Measurements from ENCODE around the gene GALP. TPM values are rescaled to one million over a fixed set of nuclear protein-coding genes. Genes with fewer than 3 reads are reported as not detected.

Gene GALP
- total and polyA plus RNA-seq, 7 experiments from 2014 or later, result not detected

- CTCF ChIA-PET, result interaction anchor here (0.6 to 1.2 kb wide), 2 partner anchors 20 to 35 kb away, joined by 3 read pairs; no protein-coding TSS in a partner anchor
Measured at GRCh38 chr19:56141417-56141993, 34.3 kb upstream of the GALP start.

DNA sequence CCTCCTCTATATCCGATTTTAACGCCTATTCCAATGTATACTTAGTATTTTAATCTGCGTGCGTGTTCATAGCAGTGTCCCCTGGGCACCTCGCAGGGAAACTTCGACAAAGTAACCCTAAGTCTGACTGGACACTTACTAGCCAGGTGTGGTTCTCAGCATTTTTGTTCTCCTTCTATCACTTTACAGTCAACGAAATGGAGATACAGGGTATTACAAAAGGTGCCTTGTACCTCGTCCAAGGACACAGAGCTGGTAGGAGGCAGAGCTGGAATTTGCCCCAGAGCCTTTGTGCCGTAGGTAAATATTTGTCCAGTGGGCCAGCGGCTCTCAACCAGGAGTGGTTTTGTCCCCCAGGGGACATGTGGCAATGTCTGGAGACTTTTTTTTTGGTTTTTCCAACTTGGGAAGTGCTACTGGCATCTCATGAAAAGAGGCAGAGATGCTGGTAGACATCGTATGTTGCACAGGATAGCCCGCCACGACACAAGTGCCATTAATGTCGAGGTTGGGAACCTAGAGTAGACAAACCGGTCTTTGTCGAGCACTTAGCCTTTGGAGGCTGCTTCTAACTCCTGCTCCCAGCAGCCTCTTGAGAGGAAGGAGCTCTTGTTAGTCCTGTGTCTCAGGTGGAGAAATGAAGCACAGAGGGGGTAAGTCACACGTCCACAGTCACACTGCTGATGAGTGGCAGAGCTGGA lies 33.6 kb upstream of the GALP start:
- peak overlapping the region; percentile 60 for H3K4me3 ChIP-seq (ENCODE audit: low read length)
- Mint-ChIP-seq H3K27ac (peak overlapping the region; percentile 62 to 95 (median 91)), H3K27me3 (peaks cover 0 to 4% (median 0%) of the 10 kb centered on the region in 5 donors), H3K4me3 (peak overlapping the region; percentile 86 to 97 (median 89)), H3K4me1 (peaks cover 27 to 49% (median 43%) of the 10 kb centered on the region in 7 donors), H3K9me3 (no peaks in the 10 kb centered on the region), H3K36me3 (peaks cover 0 to 3% (median 0%) of the 10 kb centered on the region in 5 donors)
- H3K27ac ChIP-seq (ENCODE audit: low read depth, low read length), result peak overlapping the region; percentile 85
- ChIA-PET POLR2A (interaction anchor here (0.7 to 4.0 kb wide), 3 partner anchors 20 to 23 kb away, joined by 3 to 40 read pairs (median 3); partner anchors contain the start of gene ZNF787), CTCF (interaction anchor here (0.6 kb wide), 1 partner anchor 35 kb away, joined by 3 read pairs; no protein-coding TSS in a partner anchor)
- ATAC-seq (no peak), DNase-seq (no peak)
- peaks cover 0 to 8% (median 0%) of the 10 kb centered on the region in 3 experiments for H3K36me3 ChIP-seq (ENCODE audit: control insufficient read depth in 2 of 3, insufficient read depth in 3 of 3, low read length in 3 of 3)
- no peaks in the 10 kb centered on the region for H3K27me3 ChIP-seq (ENCODE audit: control insufficient read depth in 2 of 2, insufficient read depth in 2 of 2, low read length in 2 of 2)
- intact Hi-C loops (cut with micrococcal nuclease), result loop anchor here in 1 of 2 donors (5.0 to 10.0 kb wide), 2 partner anchors 35 to 887 kb away; partner anchors contain the start of gene PPP6R1
- H3K4me1 ChIP-seq (ENCODE audit: control insufficient read depth in 2 of 2, insufficient read depth in 2 of 2, low read length in 2 of 2), result peaks cover 4 to 22% of the 10 kb centered on the region in 2 donors
- no peaks in the 10 kb centered on the region for H3K9me3 ChIP-seq (ENCODE audit: control insufficient read depth in 2 of 3, low read length in 3 of 3)

More at GRCh38 chr19:56141417-56141993, 34.3 kb upstream of the GALP start:
- Mint-ChIP-seq H3K27ac (peak overlapping the region; percentile 84 to 98 (median 91)), H3K36me3 (peaks cover 0 to 3% (median 0%) of the 10 kb centered on the region in 5 donors), H3K27me3 (peaks cover 0 to 4% (median 0%) of the 10 kb centered on the region in 5 donors), H3K4me1 (peaks cover 27 to 49% (median 43%) of the 10 kb centered on the region in 7 donors), H3K9me3 (no peaks in the 10 kb centered on the region), H3K4me3 (peak overlapping the region; percentile 88 to 97 (median 92))
- DNase-seq (peak; percentile 29 to 72 (median 54)), ATAC-seq (no peak)
- Histone ChIP-seq H3K4me1 (ENCODE audit: control insufficient read depth in 2 of 2, insufficient read depth in 2 of 2, low read length in 2 of 2) (peaks cover 4 to 22% of the 10 kb centered on the region in 2 donors), H3K36me3 (ENCODE audit: control insufficient read depth in 2 of 3, insufficient read depth in 3 of 3, low read length in 3 of 3) (peaks cover 0 to 4% (median 0%) of the 10 kb centered on the region in 3 experiments), H3K9me3 (ENCODE audit: control insufficient read depth in 2 of 3, low read length in 3 of 3) (no peaks in the 10 kb centered on the region), H3K27ac (ENCODE audit: low read depth, low read length) (peak overlapping the region; percentile 85), H3K27me3 (ENCODE audit: control insufficient read depth in 2 of 2, insufficient read depth in 2 of 2, low read length in 2 of 2) (no peaks in the 10 kb centered on the region), H3K4me3 (ENCODE audit: low read length) (peak overlapping the region; percentile 60)
- intact Hi-C loops (cut with micrococcal nuclease), result loop anchor here (1.0 to 10.0 kb wide), 16 partner anchors 20 to 1679 kb away; partner anchors contain the start of genes FIZ1 (in 2 of the 2), PPP6R1 (in 2 of the 2), EPN1 (in 1 of the 2) and LENG9 (in 1 of the 2)
- POLR2A ChIA-PET, result interaction anchor here (0.5 to 4.0 kb wide), 5 partner anchors 13 to 175 kb away, joined by 3 to 40 read pairs (median 4); partner anchors contain the start of gene ZNF787

GRCh38 chr19:56142897-56143434 lies 32.8 kb upstream of the GALP start:
- Histone ChIP-seq H3K4me1 (ENCODE audit: control insufficient read depth in 2 of 2, insufficient read depth in 2 of 2, low read length in 2 of 2) (peaks cover 4 to 22% of the 10 kb centered on the region in 2 donors), H3K9me3 (ENCODE audit: control insufficient read depth in 2 of 3, low read length in 3 of 3) (no peaks in the 10 kb centered on the region), H3K27me3 (ENCODE audit: control insufficient read depth in 2 of 2, insufficient read depth in 2 of 2, low read length in 2 of 2) (no peaks in the 10 kb centered on the region), H3K4me3 (ENCODE audit: low read length) (no peak overlapping the region), H3K27ac (ENCODE audit: low read depth, low read length) (no peak overlapping the region), H3K36me3 (ENCODE audit: control insufficient read depth in 2 of 3, insufficient read depth in 3 of 3, low read length in 3 of 3) (peaks cover 0 to 15% (median 0%) of the 10 kb centered on the region in 3 experiments)
- no peaks in the 10 kb centered on the region for H3K9me3 Mint-ChIP-seq
- peaks cover 0 to 4% (median under 1%) of the 10 kb centered on the region in 5 donors for H3K36me3 Mint-ChIP-seq
- peak overlapping the region in 8 of 10 donors; percentile 27 to 97 (median 69) for H3K4me3 Mint-ChIP-seq
- CTCF ChIA-PET, result no interaction called here
- DNase-seq (no peak), ATAC-seq (no peak)
- POLR2A ChIA-PET, result interaction anchor here (1.1 to 4.0 kb wide), 2 partner anchors 21 to 24 kb away, joined by 3 to 40 read pairs; partner anchors contain the start of gene ZNF787
- peaks cover 0 to 4% (median 0%) of the 10 kb centered on the region in 5 donors for H3K27me3 Mint-ChIP-seq
- peaks cover 27 to 49% (median 43%) of the 10 kb centered on the region in 7 donors for H3K4me1 Mint-ChIP-seq
- intact Hi-C loops (cut with micrococcal nuclease), result loop anchor here in 1 of 2 donors (5.0 to 10.0 kb wide), 2 partner anchors 36 to 888 kb away; partner anchors contain the start of gene PPP6R1
- H3K27ac Mint-ChIP-seq, result peak overlapping the region in 6 of 9 donors; percentile 31 to 86 (median 68)

DNA sequence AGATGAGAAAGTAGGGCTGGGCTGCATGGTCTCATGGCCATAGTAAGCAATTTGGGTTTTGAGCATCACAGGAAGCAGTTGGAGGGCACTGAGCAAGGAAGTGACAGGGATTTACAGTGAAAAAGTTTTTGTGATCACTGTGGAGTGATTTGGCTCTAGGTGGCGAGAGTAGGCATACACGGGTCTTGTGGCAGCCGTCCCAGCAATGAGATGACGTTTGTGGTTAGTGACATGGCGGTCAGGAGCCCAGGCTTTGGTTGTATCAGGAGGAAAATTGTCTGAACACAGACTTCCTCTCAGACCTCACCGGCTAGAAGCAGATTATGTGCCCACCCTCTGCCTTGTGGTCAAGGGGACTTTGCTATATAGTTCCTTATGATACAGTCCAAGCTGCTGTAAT lies 31.4 kb upstream of the GALP start:
- Mint-ChIP-seq H3K4me1 (peaks cover 24 to 46% (median 42%) of the 10 kb centered on the region in 7 donors), H3K36me3 (peaks cover 0 to 11% (median 5%) of the 10 kb centered on the region in 5 donors), H3K27ac (peak overlapping the region in 3 of 9 donors; percentile 54 to 97 (median 83)), H3K4me3 (peak overlapping the region in 2 of 10 donors; percentile 11 to 17), H3K9me3 (no peaks in the 10 kb centered on the region), H3K27me3 (peaks cover 0 to 4% (median 0%) of the 10 kb centered on the region in 5 donors)
- no peaks in the 10 kb centered on the region for H3K27me3 ChIP-seq (ENCODE audit: control insufficient read depth in 2 of 2, insufficient read depth in 2 of 2, low read length in 2 of 2)
- no peaks in the 10 kb centered on the region for H3K9me3 ChIP-seq (ENCODE audit: control insufficient read depth in 2 of 3, low read length in 3 of 3)
- H3K4me1 ChIP-seq (ENCODE audit: control insufficient read depth in 2 of 2, insufficient read depth in 2 of 2, low read length in 2 of 2), result peaks cover 4 to 22% of the 10 kb centered on the region in 2 donors
- intact Hi-C loops (cut with micrococcal nuclease), result loop anchor here in 1 of 2 donors (5.0 to 10.0 kb wide), 2 partner anchors 37 to 890 kb away; partner anchors contain the start of gene PPP6R1
- no peak overlapping the region for H3K4me3 ChIP-seq (ENCODE audit: low read length)
- H3K36me3 ChIP-seq (ENCODE audit: control insufficient read depth in 2 of 3, insufficient read depth in 3 of 3, low read length in 3 of 3), result peaks cover 0 to 25% (median 0%) of the 10 kb centered on the region in 3 experiments
- ChIA-PET POLR2A (no interaction called here), CTCF (no interaction called here)
- no peak for DNase-seq
- no peak overlapping the region for H3K27ac ChIP-seq (ENCODE audit: low read depth, low read length)
- no peak for ATAC-seq

DNA sequence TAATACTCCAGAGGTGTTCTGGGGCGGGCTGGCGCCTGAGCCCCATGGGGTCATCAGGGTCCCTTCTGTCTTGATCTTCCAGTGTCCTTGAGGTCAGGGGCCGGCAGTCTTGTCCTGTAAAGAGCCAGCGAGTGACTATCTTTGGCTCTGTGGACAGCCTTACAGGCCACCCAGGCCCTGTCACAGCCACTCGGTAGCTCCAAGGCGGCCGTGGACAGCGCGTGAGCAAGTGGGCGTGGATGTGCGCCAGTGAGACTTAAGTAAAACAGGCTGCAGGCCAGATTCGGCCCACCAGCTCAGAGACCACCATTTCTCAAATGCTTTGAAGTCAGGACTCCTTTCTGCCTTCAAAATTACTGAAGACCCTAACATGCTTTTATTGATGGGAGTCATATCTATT lies 31.0 kb upstream of the GALP start:
- DNase-seq (no peak), ATAC-seq (no peak)
- no peaks in the 10 kb centered on the region for H3K9me3 ChIP-seq (ENCODE audit: control insufficient read depth in 2 of 3, low read length in 3 of 3)
- H3K36me3 ChIP-seq (ENCODE audit: control insufficient read depth in 2 of 3, insufficient read depth in 3 of 3, low read length in 3 of 3), result peaks cover 0 to 29% (median 0%) of the 10 kb centered on the region in 3 experiments
- CTCF ChIA-PET, result interaction anchor here (0.6 kb wide), 1 partner anchor 10 kb away, joined by 4 read pairs; no protein-coding TSS in a partner anchor
- H3K4me3 ChIP-seq (ENCODE audit: low read length), result no peak overlapping the region
- intact Hi-C loops (cut with micrococcal nuclease), result loop anchor here in 1 of 2 donors (5.0 to 10.0 kb wide), 2 partner anchors 38 to 890 kb away; partner anchors contain the start of gene PPP6R1
- peaks cover 4 to 20% of the 10 kb centered on the region in 2 donors for H3K4me1 ChIP-seq (ENCODE audit: control insufficient read depth in 2 of 2, insufficient read depth in 2 of 2, low read length in 2 of 2)
- no peak overlapping the region for H3K27ac ChIP-seq (ENCODE audit: low read depth, low read length)
- H3K27me3 Mint-ChIP-seq, result peaks cover 0 to 4% (median 0%) of the 10 kb centered on the region in 5 donors
- POLR2A ChIA-PET, result no interaction called here
- H3K36me3 Mint-ChIP-seq, result peaks cover 0 to 15% (median 9%) of the 10 kb centered on the region in 5 donors
- no peaks in the 10 kb centered on the region for H3K27me3 ChIP-seq (ENCODE audit: control insufficient read depth in 2 of 2, insufficient read depth in 2 of 2, low read length in 2 of 2)
- H3K4me3 Mint-ChIP-seq, result no peak overlapping the region
- no peaks in the 10 kb centered on the region for H3K9me3 Mint-ChIP-seq
- peaks cover 23 to 43% (median 40%) of the 10 kb centered on the region in 7 donors for H3K4me1 Mint-ChIP-seq
- peak overlapping the region in 1 of 9 donors; percentile 54 for H3K27ac Mint-ChIP-seq
